ENCODE data around the gene ZSWIM6. TPM values are rescaled to one million over a fixed set of nuclear protein-coding genes. Genes with fewer than 3 reads are reported as not detected.

ZSWIM6 gene
- polyA plus RNA-seq, 3 donors = 1.7 to 33.5 (median 2.7) TPM

DNA sequence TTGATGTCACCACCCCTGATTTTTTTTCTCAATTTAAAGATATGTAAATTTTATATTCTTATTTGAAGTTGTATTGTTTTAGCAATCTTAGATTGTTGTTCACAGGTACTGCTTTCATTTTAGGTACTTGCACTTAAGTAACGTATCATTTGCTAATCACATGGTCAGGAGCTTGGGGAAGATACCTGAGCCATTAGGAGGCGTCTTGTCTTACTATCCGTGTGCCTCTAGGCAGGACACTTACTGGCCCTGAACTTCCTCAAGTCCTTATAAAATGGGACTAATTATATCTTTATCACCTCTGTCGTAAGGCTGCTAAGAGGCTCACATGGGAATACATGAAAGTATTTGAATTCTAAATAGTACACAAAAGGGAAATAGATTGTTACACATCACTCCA lies 18.5 kb downstream of the ZSWIM6 start:
- Mint-ChIP-seq H3K36me3 (peaks cover 5 to 7% of the 10 kb centered on the region in 2 donors), H3K4me3 (no peak overlapping the region), H3K4me1 (peaks cover 77% of the 10 kb centered on the region), H3K27me3 (ENCODE audit: low read depth in 3 of 3) (no peaks in the 10 kb centered on the region), H3K27ac (no peak overlapping the region), H3K9me3 (peaks cover 0 to 3% (median 0%) of the 10 kb centered on the region in 7 donors)
- H4K20me1 ChIP-seq (ENCODE audit: insufficient read depth, low read length) = peaks cover 100% of the 10 kb centered on the region
- no peak for DNase-seq
- no peaks in the 10 kb centered on the region for H3K27me3 ChIP-seq (ENCODE audit: control insufficient read depth in 2 of 2, insufficient read depth in 2 of 2, low read length in 2 of 2)
- 84% methylated on average over 3 of the region's 4 CpGs for WGBS (ENCODE audit: insufficient coverage)
- no peak overlapping the region for H3K4me2 ChIP-seq (replicated peaks; ENCODE audit: extremely low read depth, low read length, poor library complexity, severe bottlenecking)
- H2AFZ ChIP-seq (ENCODE audit: insufficient read depth, low read depth, low read length, poor library complexity, severe bottlenecking) = no peak overlapping the region
- peaks cover 26 to 51% of the 10 kb centered on the region in 2 donors for H3K4me1 ChIP-seq (ENCODE audit: control insufficient read depth in 1 of 2, insufficient read depth in 2 of 2, low read length in 2 of 2)
- no peak overlapping the region for H3K4me3 ChIP-seq (replicated peaks in 1 of 3; ENCODE audit: low read depth in 2 of 3, low read length in 3 of 3)
- no peak overlapping the region for H3K9ac ChIP-seq (ENCODE audit: insufficient read depth, low read length, poor library complexity, severe bottlenecking)
- H3K79me2 ChIP-seq (ENCODE audit: insufficient read depth, low read length) = peaks cover 100% of the 10 kb centered on the region
- no peak overlapping the region for H3K27ac ChIP-seq (ENCODE audit: low read depth in 1 of 2, low read length in 2 of 2)
- TF ChIP-seq, protein P1, sequence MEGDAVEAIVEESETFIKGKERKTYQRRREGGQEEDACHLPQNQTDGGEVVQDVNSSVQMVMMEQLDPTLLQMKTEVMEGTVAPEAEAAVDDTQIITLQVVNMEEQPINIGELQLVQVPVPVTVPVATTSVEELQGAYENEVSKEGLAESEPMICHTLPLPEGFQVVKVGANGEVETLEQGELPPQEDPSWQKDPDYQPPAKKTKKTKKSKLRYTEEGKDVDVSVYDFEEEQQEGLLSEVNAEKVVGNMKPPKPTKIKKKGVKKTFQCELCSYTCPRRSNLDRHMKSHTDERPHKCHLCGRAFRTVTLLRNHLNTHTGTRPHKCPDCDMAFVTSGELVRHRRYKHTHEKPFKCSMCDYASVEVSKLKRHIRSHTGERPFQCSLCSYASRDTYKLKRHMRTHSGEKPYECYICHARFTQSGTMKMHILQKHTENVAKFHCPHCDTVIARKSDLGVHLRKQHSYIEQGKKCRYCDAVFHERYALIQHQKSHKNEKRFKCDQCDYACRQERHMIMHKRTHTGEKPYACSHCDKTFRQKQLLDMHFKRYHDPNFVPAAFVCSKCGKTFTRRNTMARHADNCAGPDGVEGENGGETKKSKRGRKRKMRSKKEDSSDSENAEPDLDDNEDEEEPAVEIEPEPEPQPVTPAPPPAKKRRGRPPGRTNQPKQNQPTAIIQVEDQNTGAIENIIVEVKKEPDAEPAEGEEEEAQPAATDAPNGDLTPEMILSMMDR (IDR thresholded peaks at IDR 0.05) = no peak
- no peaks in the 10 kb centered on the region for H3K36me3 ChIP-seq (replicated peaks in 1 of 2; ENCODE audit: control insufficient read depth in 1 of 2, insufficient read depth in 2 of 2, low read length in 2 of 2)
- H3K9me3 ChIP-seq (replicated peaks in 1 of 2; ENCODE audit: control insufficient read depth in 1 of 2, insufficient read depth in 1 of 2, low read length in 2 of 2) = no peaks in the 10 kb centered on the region
- intact Hi-C loops (cut with micrococcal nuclease) = no loop called here

DNA sequence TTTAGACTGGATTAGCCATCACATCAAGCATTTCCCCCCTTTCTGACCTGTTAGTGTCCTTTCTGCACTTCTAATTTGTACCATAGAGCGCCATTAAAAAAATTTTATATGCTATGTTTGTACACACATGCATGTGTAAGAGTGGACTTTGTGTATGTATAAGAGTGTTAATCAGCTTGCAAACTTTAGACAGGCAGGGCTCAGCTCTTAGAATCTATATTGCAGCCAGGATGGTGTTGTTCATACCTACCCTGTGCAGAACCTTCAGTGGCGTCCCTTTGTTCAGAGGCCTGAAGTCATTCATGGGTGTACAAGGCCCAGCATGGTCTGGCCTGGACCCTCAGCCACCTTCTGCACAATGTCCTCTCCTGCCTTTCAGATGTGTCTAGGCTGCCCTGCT lies 19.7 kb downstream of the ZSWIM6 start:
- TF ChIP-seq, protein P1 (IDR thresholded peaks at IDR 0.05) = no peak
- Histone ChIP-seq H2AFZ (ENCODE audit: insufficient read depth, low read depth, low read length, poor library complexity, severe bottlenecking) (no peak overlapping the region), H4K20me1 (ENCODE audit: insufficient read depth, low read length) (peaks cover 98% of the 10 kb centered on the region), H3K27me3 (ENCODE audit: control insufficient read depth in 2 of 2, insufficient read depth in 2 of 2, low read length in 2 of 2) (no peaks in the 10 kb centered on the region), H3K79me2 (ENCODE audit: insufficient read depth, low read length) (peaks cover 98% of the 10 kb centered on the region), H3K9ac (ENCODE audit: insufficient read depth, low read length, poor library complexity, severe bottlenecking) (no peak overlapping the region), H3K27ac (ENCODE audit: low read depth in 1 of 2, low read length in 2 of 2) (no peak overlapping the region), H3K9me3 (replicated peaks in 1 of 2; ENCODE audit: control insufficient read depth in 1 of 2, insufficient read depth in 1 of 2, low read length in 2 of 2) (no peaks in the 10 kb centered on the region), H3K4me1 (ENCODE audit: control insufficient read depth in 1 of 2, insufficient read depth in 2 of 2, low read length in 2 of 2) (peaks cover 23 to 39% of the 10 kb centered on the region in 2 donors), H3K4me3 (replicated peaks in 1 of 3; ENCODE audit: low read depth in 2 of 3, low read length in 3 of 3) (no peak overlapping the region), H3K4me2 (replicated peaks; ENCODE audit: extremely low read depth, low read length, poor library complexity, severe bottlenecking) (no peak overlapping the region), H3K36me3 (replicated peaks in 1 of 2; ENCODE audit: control insufficient read depth in 1 of 2, insufficient read depth in 2 of 2, low read length in 2 of 2) (no peaks in the 10 kb centered on the region)
- intact Hi-C loops (cut with micrococcal nuclease) = no loop called here
- H3K27ac Mint-ChIP-seq = no peak overlapping the region
- DNase-seq = no peak
- 92% methylated on average over 1 of the region's 2 CpGs for WGBS (ENCODE audit: insufficient coverage)
- H3K4me3 Mint-ChIP-seq = no peak overlapping the region
- no peaks in the 10 kb centered on the region for H3K27me3 Mint-ChIP-seq (ENCODE audit: low read depth in 3 of 3)
- H3K36me3 Mint-ChIP-seq = peaks cover 2 to 6% of the 10 kb centered on the region in 2 donors
- H3K9me3 Mint-ChIP-seq = peaks cover 0 to 3% (median 0%) of the 10 kb centered on the region in 7 donors
- peaks cover 65% of the 10 kb centered on the region for H3K4me1 Mint-ChIP-seq
